Mammary epithelial cell (primary cell): Measurements from ENCODE around the gene PRPS1.

Source experiments
- EZH2 ChIP-seq: IDR thresholded peaks from 2 replicates; pipeline ENCODE4 v1.6.1; 2012; ENCODE audit warnings: low read length, inconsistent platforms, borderline replicate concordance
- TF ChIP-seq, protein P1 (sequence below), 2 donors: IDR thresholded peaks in 1 of 2; conservative IDR thresholded peaks in 1 of 2; 2 replicates each; pipeline ENCODE4 v1.5.1; 2011 to 2012; ENCODE audit warnings: inconsistent platforms in 2 of 2, low read length in 2 of 2, mild to moderate bottlenecking in 2 of 2, control low read depth in 1 of 2, low read depth in 1 of 2; ENCODE audit not compliant: insufficient read depth in 1 of 2; ENCODE audit errors: extremely low read depth in 1 of 2

DNA sequence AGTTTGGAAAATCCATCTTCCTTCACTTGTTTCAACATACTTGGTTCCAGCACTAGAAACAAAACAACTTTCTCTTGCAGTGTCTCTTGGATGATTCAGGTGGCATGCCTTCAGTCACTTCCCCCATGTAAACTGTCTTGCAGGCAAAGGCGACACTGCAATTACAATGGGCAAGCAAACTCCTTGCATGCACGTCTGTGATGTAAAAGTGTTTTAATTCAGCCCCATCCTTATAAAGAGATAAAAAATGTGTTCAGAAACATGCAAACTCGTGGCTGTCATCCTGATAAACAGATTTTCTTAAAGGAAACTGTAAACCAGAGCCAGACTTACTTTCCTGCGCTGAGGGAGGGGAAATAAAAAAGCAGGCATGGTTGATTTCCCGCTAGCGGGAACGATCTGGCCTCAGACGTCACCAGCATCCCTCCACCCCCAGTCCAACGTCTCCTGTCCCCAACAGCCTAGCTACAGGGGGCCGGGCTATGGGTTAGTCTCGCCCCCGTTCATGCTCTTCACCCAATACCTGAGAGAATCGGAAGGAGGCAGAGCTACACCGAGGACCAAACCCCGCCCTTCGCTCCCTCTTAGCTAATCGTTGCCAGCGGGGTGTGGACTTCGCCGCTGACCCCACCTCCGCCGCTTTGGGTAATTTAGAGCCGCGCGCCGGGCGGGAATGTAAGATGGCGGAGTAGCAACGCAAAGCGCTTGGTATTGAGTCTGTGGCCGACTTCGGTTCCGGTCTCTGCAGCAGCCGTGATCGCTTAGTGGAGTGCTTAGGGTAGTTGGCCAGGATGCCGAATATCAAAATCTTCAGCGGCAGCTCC lies at the start of gene PRPS1:
- TF ChIP-seq, protein P1, sequence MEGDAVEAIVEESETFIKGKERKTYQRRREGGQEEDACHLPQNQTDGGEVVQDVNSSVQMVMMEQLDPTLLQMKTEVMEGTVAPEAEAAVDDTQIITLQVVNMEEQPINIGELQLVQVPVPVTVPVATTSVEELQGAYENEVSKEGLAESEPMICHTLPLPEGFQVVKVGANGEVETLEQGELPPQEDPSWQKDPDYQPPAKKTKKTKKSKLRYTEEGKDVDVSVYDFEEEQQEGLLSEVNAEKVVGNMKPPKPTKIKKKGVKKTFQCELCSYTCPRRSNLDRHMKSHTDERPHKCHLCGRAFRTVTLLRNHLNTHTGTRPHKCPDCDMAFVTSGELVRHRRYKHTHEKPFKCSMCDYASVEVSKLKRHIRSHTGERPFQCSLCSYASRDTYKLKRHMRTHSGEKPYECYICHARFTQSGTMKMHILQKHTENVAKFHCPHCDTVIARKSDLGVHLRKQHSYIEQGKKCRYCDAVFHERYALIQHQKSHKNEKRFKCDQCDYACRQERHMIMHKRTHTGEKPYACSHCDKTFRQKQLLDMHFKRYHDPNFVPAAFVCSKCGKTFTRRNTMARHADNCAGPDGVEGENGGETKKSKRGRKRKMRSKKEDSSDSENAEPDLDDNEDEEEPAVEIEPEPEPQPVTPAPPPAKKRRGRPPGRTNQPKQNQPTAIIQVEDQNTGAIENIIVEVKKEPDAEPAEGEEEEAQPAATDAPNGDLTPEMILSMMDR (conservative IDR thresholded peaks at IDR 0.05 in 1 of 2, IDR thresholded peaks at IDR 0.05 in 1 of 2; ENCODE audit: extremely low read depth in 1 of 2, insufficient read depth in 1 of 2, low read depth in 1 of 2, low read length in 2 of 2) = no peak
- no peak for TF ChIP-seq EZH2
